ENCODE measurements around the gene CEP192.
A peak's percentile ranks its signal among the peaks of the same experiment; 100 is the strongest.
"Not testable (repeated sequence)": the region's sequence is repeated elsewhere in the genome, so short reads cannot be mapped to it uniquely, and the experiment has no call there.

CEP192 gene

DNA sequence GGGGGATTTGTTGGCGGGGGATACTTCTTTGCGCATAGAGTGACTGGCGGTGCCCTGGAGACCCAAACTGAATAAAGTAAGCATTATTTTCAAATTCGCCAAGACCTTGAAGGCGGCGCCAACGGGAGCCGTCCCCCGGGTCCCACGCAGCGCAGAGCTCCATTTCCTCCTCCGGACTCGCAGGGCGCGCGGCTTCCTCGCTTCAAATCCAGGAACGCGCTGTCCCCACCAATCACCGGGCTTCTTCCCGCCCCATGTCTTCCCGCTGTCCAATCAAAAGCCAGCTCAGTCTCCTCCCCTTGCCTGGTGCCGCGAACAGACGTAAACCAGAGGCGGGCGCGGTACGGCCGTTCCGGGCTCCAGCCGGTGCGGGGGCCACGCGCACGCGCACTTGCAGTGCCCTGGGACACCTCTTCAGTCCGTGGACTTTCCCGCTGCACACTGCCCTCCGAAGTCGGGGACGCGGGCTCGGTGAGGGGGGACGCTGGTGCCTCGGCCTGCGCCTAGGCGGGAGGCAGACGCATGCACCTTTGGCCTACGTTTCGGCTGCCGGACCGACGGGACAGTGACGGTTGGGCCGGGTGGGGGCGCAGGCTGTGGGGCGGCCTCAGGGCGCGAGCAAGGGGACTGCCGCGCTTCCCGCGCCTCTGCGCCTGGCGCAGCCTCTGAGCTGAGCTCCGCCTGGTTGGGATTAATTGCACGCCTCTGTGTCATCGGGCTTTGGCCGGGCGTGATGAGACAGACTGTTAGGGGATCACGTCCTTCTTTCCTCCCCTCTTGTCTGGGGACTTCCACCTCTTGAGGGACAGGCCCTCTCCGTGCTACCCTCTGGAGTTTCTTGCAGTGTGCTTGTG lies at the start of gene CEP192:
TSS of gene CEP192 (plus strand) at position 396 of the 854 bp plus-strand sequence. CDS start 8,063 bp downstream, outside the sequence.
- peak; percentile 97 for DNase-seq

- no peak for DNase-seq
These were observed 47.9 kb upstream of the CEP192 start for GRCh38 chr18:12943215-12943614.

DNA sequence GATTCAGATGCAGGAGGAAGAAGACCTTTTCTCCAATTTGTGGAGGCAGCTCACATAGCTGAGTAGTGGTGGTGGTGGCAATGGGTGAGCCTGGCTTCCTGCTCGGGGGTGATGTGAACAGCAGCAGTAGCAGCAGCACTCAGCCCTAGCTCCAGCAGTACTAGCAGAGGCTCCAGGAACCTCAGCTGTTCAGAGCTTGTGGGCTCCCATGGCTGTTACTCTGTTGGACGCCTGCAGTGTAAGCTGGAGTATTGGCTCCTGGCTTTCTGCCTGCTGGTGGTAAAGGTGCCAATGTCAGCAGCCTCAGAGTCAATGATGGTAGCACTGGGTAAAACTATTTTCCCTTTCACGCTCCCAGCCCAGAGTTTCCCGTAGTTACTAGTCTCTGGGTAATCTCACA lies 46.5 kb upstream of the CEP192 start:
- DNase-seq = no peak

- DNase-seq = no peak
These were observed 44.4 kb upstream of the CEP192 start for GRCh38 chr18:12946549-12947284.

DNA sequence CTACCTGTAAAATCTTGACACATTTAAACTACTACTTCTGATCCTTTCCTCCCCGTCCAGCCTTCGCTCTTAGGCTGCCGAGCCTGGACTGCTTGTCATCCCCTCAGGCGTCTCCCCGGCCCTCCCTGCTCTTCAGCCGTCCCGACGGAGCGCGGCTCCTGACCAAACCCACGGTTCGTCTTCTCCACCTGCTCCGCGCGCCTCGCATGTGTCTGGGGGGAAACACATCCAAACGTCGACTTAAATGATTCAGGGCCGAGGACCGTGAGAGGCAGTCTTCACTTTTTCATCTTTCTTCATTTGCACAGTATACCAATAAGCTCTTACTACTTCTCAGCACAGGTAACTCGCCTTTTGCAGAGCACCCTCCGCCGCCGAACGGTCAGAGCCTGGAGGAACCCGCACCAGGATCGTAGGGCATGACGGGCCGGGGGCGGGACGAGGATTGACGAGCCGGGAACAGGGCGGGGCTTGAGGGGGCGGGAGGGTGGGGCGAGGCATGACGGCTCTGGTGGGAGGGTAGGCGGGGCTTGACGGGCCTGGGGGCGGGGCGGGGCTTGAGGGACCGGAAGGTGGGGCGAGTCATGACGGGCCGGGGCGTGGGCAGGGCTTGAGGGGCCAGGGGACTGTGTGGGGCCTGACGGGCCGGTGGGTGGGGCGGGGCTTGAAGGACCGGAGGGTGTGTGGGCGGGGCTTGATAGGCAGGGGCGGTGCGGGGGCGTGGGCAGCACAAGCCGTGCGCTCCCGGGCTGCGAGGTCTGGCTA lies 43.7 kb upstream of the CEP192 start, which contains the start of gene SEH1L:
TSS of gene SEH1L (plus strand) at position 727 of the 765 bp plus-strand sequence. CDS start 111 bp downstream, outside the sequence.
- peak; percentile 98 for DNase-seq

- DNase-seq = peak; percentile 99
These were observed 42.9 kb upstream of the CEP192 start for GRCh38 chr18:12948050-12948804.

DNA sequence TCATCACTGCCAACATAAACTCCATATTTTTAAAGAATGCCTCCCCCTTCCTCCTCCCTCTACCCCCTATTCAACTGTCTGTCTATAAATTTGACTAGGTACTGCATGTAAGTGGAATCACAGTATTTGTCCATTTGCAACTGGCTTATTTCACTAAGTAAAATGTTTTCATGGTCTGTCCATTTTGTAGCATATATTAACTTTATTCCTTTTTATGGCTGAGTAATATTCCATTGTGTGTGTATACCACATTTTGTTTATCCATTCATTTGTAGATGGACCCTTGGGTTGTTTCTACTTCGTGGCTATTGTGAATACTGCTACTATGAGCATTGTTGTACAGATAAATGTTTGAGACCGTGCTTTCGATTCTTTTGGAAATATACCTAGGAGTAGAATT lies 32.7 kb upstream of the CEP192 start:
- no peak for DNase-seq

DNA sequence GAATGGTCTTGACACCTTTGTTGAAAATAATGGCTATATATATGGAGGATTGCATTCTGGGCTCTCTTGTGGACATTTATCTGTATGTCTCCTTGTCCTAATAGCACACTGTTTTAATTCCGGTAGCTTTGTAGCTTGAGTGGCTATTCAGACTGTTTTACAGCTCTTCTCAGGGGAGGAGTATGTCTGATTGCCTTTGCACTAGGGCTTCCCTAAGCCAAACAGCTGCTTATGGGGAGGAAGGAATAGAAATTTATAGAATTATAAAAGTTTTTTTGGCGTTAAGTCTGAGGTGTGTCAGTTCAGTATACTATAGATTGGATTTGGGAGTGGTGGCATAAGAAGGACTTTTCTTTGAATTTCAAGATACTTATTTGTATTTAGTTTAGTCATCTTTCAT lies 30.8 kb upstream of the CEP192 start:
- DNase-seq = no peak

- no peak for DNase-seq
These were observed 30.2 kb upstream of the CEP192 start for GRCh38 chr18:12960853-12961397.

DNA sequence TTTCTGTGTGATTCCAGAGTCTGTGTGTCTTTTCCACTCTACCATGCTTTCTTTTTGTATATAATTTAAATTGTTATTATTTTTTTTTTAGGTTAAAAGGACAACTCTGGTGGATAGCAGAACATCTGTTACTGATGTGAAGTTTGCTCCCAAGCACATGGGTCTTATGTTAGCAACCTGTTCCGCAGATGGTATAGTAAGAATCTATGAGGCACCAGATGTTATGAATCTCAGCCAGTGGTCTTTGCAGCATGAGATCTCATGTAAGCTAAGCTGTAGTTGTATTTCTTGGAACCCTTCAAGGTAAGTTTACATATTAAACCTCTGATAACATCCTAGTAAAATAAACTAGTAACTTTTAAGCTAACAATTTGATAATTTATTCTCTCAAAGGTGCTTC lies 28.1 kb upstream of the CEP192 start:
- no peak for DNase-seq

GRCh38 chr18:12968115-12968514 lies 23.0 kb upstream of the CEP192 start:
- no peak for DNase-seq

- no peak for DNase-seq
These were observed 22.5 kb upstream of the CEP192 start for GRCh38 chr18:12968619-12969018.

DNA sequence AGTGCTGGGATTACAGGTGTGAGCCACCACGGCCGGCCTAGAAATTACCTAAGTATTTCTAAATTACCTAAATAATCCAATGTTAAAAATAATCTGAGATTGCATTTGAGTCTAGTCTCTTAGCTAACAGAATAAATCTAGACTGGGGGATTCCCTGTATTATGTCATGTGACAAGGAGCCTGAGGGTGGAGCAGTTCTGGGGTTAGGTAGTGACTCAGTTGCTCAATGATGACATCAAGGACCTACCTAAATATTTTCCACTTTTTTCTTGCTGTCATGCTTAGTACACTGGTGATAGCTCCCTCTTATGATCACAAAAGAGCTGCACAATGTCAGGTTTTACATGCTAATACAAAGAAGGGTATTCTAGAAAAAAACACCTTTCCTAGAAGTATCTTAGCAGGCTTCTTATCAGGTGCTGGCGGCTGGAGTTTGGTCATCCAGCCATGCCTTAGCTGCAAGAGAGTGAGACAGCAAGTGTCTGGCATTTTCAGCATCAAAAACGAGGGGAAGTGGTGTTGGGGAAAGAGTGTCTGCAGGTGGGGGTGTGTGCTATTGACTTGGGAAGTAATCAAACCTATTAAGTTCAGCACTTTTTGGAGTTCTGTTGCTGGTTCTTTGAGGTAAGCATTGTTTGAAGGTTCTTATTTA lies 17.5 kb upstream of the CEP192 start:
- no peak for DNase-seq

DNA sequence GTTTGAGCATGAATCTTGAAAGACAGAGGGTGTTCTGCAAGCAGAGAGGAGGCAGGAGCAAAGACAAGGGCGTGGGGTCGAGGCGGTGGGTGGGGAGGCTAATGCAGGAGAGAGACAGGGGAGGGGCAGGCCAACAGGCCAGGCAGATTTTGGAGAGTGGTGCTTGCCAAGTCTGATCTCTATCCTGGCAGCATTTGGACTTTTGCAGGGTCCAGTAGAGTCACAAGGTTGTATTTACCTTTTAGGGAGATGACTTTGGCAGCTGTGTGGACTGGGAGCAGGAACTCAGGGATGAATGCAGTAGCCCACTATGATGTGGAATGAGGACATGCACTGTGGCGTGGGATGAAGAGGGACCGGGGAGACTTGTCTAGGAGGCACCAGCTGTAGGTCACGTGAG lies 15.7 kb upstream of the CEP192 start:
- no peak for DNase-seq

DNA sequence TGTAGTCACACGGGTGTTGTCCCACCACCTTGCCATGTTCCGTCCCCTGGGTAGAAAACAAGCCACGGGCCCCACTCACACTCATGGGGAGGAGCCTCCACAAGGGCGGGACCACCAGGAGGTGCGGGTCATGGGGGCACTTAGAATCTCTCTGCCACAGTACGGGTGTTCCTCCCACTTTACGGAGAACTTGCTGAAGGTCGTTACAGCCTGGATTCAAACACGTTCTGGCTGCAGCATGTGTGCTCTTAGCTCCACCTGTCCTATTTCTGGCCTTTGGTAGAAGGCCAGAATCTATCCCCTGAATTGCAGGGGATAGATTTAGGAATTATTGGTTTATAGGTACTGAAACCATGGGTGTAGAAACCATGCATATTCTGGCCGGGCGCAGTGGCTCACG lies 14.9 kb upstream of the CEP192 start:
- no peak for DNase-seq

GRCh38 chr18:12980065-12980464 lies 11.1 kb upstream of the CEP192 start:
- not testable (repeated sequence) for DNase-seq

- no peak for DNase-seq
These were observed 1.6 kb upstream of the CEP192 start for GRCh38 chr18:12989397-12990122.

DNA sequence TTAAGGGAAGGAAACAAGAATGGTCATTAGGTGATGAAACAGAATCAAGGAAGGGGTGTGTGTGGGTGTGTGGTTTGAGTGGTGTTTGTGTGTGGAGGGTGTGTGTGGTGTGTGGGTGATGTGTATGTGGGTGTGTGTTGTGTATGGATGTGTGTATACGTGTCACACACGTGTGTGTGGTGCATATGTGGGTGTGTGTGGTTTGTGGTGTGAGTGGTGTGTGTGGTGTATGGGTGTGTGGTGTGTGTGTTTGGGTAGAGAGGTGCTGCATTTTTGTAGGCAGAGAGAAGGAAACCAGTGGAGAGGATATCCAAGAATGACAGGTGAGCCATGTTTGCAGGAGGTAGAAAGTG lies 1.1 kb upstream of the CEP192 start:
- DNase-seq = no peak

- DNase-seq = no peak
These were observed 558 bp upstream of the CEP192 start for GRCh38 chr18:12990641-12990966.

- no peak for DNase-seq
These were observed 638 bp downstream of the CEP192 start for GRCh38 chr18:12991821-12992179.

- no peak for DNase-seq
These were observed 2.3 kb downstream of the CEP192 start for GRCh38 chr18:12993439-12993838.
